HTR-8/SVneo (cell line): ENCODE data around the gene CDC42.
"Not testable (repeated sequence)": the region's sequence is repeated elsewhere in the genome, so short reads cannot be mapped to it uniquely, and the experiment has no call there.

Experiments used
- DNase-seq: peaks from one replicate; pipeline ENCODE4 v3.0.0; 2011; ENCODE audit warnings: low spot score, mixed read lengths; ENCODE audit not compliant: insufficient read length
- FAIRE-seq: peaks from 2 replicates; lab custom pipeline; 2011; peaks lifted over from hg19 to GRCh38; lab: Jason Lieb, UNC

CDC42 gene

GRCh38 chr1:22034834-22035233 is 17.7 kb upstream of the CDC42 start:
- not testable (repeated sequence) for DNase-seq, FAIRE-seq

DNA sequence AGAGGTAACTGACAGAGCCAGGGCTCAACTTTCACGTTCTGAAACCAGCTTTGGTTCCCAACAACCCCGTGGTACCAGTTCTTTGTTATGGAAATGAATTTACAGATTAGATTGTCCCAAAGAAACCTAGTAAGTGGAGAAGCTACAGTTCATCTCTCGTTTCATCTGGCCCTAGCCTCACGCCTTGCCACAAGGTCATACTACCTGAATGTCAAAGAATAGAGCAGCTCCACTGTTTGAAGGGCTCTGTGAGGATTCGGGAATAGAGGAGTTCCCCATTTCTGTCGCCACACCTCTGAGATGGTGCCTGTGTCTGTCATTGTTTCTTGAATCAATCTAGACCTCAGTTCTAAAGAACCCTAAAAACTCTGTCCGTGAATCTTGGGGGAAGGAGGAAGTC is 15.0 kb upstream of the CDC42 start:
- DNase-seq = no peak
- FAIRE-seq = no peak

DNA sequence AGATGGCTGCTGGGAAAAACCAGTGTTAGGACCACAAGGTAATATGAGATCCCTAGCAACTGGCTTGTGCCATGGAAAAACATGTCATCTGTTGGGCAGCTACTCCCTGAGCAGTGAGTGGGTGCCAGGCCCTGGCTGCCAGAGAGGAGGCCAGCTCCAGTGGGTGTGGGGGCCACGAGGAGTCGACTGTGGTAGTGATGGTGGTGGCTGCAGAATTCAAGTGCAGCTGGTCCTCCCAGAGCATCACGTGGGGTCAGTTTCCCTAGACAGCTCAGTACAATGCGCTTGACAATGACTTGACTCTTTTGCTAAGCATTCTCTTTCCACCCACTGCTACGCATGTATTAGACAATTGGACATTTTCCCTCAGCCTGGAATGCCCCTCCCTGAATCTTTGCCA is 14.5 kb upstream of the CDC42 start:
- no peak for FAIRE-seq
- DNase-seq = no peak

GRCh38 chr1:22039594-22040285 is 12.8 kb upstream of the CDC42 start:
- DNase-seq (no peak), FAIRE-seq (no peak)

GRCh38 chr1:22040286-22040623 is 12.3 kb upstream of the CDC42 start:
- FAIRE-seq (no peak), DNase-seq (no peak)

- no peak for FAIRE-seq
Measured at GRCh38 chr1:22041505-22041904, 11.0 kb upstream of the CDC42 start.

GRCh38 chr1:22043198-22043769 is 9.2 kb upstream of the CDC42 start:
- DNase-seq = no peak
- FAIRE-seq = no peak

More at GRCh38 chr1:22041505-22041904, 11.0 kb upstream of the CDC42 start:
- no peak for DNase-seq

- no peak for FAIRE-seq
- DNase-seq = no peak
Measured at GRCh38 chr1:22044690-22045420, 7.7 kb upstream of the CDC42 start.

- FAIRE-seq (no peak), DNase-seq (no peak)
Measured at GRCh38 chr1:22045604-22046228, 6.8 kb upstream of the CDC42 start.

DNA sequence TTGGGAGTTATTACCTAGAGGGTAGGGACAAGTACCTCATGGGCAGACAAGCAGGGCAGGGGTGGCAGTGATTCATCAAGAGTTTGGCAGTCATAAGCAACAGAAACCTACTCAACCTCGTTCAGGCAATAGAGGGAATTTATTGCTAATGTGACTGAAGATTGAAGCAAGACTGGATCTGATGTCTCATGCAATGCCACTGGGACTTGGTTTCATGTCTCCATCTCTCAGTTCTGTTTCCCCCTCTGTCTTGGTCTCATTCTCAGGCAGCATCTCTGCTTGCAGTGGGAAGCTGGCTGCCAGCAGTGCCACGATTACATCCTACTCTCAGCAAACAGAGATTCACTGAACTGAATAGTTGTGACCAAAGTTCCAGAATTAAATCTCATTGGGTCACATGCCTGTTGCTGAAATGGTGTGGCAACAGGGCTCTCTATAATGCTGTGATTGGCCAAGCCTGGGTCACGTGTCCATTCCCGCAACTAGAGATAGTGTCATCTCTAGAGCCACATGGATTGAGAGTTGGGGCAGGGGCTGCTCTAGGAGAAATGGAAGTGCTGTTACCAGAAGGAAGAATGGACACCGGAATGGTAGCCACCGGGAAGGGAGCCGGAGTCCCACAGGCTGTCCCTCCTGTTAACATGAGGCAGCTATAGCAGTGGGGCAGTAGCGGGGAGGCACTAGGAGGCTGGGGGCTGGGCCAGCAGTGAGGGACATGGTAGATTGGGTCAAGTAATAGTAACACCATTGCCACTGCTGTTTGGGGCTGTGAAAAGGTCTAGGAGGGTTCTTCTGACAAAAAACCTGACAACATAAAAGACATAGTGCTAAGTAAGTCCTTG is 3.9 kb upstream of the CDC42 start:
- DNase-seq = no peak
- no peak for FAIRE-seq

GRCh38 chr1:22050330-22050729 is 2.2 kb upstream of the CDC42 start:
- no peak for FAIRE-seq

DNA sequence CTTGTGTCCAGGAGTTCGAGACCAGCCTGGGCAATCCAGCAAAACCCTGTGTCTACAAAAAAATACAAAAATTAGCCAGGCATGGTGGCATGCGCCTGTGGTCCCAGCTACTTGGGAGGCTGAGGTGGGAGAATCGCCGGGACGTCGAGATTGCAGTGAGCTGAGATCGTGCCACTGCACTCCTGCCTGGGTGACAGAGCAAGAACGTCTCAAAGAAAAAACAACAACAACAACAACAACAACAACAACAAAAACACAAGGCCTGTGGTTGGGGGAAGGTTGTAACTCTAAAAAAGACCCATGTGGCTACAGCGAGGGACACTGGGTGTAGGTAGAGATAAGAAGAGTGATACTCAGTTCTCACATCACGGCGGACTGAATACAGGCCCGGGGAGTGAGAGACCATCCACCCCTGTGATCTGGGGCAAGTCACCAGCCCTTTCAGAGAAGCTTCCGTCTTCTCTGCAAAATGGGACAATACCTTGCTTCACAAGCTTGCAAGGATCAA is 848 bp upstream of the CDC42 start:
- no peak for FAIRE-seq
- no peak for DNase-seq

More at GRCh38 chr1:22050330-22050729, 2.2 kb upstream of the CDC42 start:
- DNase-seq = no peak

- DNase-seq = peak; percentile 45
- FAIRE-seq = no peak
Measured at GRCh38 chr1:22053017-22053860, 730 bp downstream of the CDC42 start.

GRCh38 chr1:22053861-22054770 is 1.6 kb downstream of the CDC42 start:
- no peak for DNase-seq
- FAIRE-seq = no peak

DNA sequence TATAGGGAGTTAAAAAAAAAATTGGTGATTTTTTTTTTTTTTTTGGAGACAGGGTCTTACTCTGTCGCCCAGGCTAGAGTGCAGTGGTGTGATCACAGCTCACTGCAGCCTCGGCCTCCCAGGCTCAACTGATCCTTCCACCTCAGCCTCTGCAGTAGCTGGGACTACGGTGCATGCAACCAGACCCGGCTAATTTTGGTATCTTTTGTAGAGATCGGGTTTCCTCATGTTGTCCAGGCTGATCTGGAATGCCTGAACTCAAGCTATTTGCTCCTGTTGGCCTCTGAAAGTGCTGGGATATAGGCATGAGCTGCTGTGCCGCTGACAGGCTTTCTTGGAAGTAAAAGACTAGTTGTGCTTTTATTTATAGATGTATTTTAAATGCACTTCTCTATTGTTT is 3.0 kb downstream of the CDC42 start:
- DNase-seq (no peak), FAIRE-seq (no peak)

DNA sequence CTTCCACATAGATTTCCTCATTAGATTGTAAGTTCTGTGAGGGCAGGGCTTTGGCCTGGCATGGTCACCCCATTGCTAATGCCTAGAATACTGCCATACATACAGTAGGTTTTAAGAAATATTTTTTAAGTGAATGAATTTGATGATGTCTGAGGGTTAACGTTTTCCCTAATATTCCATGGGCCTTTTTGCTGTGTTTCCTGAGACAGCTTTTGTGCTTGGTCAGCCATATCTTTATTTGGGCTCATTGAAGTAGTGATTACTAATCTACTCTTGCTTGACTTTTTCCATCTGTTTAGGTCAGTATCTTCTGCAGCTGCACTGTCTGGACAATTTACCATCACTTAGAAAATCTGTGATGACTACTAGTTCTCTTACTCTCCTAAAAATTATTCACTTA is 3.5 kb downstream of the CDC42 start:
- no peak for DNase-seq
- FAIRE-seq = no peak

DNA sequence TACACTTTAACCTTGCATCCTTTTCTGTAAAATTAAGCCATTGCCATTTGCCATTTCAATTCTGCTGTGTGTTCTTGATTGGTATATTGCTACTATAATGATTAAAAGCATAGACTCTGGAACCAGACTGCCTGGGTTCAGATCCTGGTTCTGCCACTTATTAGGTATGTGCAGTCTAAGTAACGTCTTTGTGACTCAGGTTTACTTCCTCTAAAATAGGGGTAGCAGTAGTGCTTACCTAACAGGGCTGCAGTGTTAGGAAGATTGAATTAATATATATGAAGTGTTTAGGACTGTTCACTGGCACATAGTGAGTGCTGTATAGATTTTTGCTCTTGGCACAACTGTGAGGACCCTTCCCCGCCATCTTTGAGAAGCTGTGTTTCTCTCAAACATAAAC is 4.4 kb downstream of the CDC42 start:
- DNase-seq = no peak
- no peak for FAIRE-seq

DNA sequence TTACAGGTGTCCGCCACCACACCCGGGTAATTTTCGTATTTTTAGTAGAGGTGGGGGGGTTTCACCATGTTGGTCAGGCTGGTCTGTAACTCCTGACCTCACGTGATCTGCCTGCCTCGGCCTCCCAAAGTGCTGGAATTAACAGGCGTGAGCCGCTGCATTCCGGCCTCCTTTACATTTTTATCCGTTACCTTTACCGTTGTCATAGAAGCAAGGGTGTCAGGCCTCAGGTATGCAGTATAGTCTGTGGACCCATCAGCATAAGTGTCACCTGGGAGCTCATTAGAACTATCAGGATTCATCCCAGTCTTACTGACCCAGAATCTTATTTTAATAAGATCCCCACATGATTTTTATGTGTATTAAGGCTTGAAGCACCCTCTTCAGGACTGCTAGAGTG is 5.4 kb downstream of the CDC42 start:
- no peak for DNase-seq
- no peak for FAIRE-seq
